ENCODE data around the gene MYMX.

Gene MYMX

DNA sequence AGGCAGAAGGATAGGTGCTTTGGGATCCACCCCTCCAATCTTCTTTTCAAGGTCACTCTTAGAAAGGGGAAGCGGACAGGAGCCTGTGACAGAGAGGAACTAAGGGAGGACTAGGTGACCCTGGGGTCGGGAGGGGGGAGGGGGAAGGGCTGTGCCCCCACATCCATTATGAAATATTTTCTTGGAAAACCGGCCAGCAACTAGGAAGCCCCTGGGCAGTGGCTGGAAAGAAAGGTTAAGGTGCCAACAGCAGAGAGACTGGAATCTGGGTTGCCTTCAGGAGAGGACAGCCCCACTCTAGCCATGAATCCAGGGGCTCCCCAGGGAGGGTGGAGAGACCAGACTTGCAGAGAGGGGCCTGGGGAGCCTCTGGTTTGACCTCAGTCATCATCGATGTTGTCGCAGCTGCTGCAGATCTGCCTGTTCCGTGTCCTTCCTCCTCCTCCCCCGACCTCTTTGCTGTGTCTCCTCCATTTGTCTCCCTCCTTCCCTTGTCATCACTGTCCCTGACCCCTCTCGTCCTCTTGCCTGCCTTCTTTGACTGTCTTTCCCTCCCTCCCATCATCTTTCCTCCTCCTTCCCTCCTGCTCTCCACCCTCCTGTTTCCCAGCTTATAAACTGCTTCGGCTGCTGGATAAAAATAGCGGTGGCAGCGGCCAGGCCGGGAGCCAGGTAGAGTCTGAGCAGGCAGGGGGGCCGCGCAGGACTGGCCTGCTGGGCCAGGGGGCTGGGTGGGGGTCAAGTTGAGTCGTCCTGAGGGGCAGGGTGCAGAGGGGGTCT, 9.8 kb downstream of the MYMX start:
- Mint-ChIP-seq H3K9me3 (no peaks in the 10 kb centered on the region), H3K27ac (peak overlapping the region; percentile 2 to 42 (median 27)), H3K4me3 (peak overlapping the region; percentile 32 to 78 (median 70)), H3K4me1 (peaks cover 69% of the 10 kb centered on the region), H3K36me3 (ENCODE audit: low read depth) (no peaks in the 10 kb centered on the region), H3K27me3 (ENCODE audit: low read depth) (peaks cover 7% of the 10 kb centered on the region)
- TF ChIP-seq, protein P1, sequence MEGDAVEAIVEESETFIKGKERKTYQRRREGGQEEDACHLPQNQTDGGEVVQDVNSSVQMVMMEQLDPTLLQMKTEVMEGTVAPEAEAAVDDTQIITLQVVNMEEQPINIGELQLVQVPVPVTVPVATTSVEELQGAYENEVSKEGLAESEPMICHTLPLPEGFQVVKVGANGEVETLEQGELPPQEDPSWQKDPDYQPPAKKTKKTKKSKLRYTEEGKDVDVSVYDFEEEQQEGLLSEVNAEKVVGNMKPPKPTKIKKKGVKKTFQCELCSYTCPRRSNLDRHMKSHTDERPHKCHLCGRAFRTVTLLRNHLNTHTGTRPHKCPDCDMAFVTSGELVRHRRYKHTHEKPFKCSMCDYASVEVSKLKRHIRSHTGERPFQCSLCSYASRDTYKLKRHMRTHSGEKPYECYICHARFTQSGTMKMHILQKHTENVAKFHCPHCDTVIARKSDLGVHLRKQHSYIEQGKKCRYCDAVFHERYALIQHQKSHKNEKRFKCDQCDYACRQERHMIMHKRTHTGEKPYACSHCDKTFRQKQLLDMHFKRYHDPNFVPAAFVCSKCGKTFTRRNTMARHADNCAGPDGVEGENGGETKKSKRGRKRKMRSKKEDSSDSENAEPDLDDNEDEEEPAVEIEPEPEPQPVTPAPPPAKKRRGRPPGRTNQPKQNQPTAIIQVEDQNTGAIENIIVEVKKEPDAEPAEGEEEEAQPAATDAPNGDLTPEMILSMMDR (IDR thresholded peaks at IDR 0.05; ENCODE audit: unreplicated experiment in 3 of 3) = no peak

DNA sequence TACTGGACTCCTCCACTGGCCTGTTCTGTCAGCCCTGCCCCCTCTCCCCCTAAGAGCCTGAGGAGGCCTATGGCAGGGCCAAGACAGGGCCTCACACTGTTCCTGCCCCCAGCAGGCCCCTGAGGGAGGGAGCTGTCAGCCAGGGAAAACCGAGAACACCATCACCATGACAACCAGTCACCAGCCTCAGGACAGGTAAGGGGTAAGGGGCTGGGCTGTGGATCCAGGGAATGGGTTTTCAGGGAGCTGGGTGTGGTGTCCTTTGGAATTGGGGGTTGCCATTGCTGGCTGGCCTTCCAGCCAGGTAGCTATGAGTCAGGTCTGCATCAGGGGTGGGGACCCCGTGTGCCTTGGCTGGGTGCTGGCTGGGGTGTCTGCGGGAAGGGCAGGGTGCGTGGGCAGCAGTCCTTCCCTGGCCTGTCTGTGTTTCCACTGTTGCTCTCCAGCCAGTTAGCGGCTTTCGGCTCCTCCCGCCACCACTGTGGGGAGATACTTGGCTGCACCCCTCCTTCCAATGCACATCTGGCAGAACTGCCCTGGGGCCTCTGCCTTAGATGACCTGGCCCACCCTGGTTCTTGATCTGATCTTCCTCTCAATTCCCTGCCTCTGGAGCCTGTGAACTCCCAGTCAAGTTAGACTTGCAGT, 10.5 kb downstream of the MYMX start:
- H3K27ac Mint-ChIP-seq = peak overlapping the region; percentile 42 to 67 (median 50)
- no peaks in the 10 kb centered on the region for H3K36me3 Mint-ChIP-seq (ENCODE audit: low read depth)
- H3K4me3 Mint-ChIP-seq = peak overlapping the region; percentile 44 to 65 (median 58)
- peaks cover 7% of the 10 kb centered on the region for H3K27me3 Mint-ChIP-seq (ENCODE audit: low read depth)
- TF ChIP-seq, protein P1 (IDR thresholded peaks at IDR 0.05; ENCODE audit: unreplicated experiment in 3 of 3) = no peak
- H3K4me1 Mint-ChIP-seq = peaks cover 68% of the 10 kb centered on the region
- no peaks in the 10 kb centered on the region for H3K9me3 Mint-ChIP-seq

DNA sequence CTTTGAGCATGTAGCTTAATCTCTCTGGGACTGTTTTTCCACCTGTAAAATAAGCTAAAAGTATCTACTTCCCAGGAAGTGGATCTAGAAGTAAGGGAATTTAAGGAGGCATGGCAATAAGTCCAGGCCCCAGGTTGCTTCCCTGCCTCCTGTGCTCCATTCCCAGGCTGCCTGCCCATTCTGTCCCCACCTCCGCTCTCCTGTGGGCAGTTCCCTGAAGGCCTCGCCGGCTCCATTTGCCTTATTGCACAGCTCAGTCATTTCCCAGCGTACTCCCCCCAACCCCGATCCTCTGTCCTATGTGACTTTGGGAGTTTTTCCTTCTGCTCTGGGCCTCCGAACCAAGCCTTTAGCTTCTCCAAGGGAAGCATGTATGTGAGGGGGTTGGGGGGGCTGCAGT, 11.3 kb downstream of the MYMX start:
- Mint-ChIP-seq H3K4me3 (peak overlapping the region; percentile 11 to 65 (median 58)), H3K9me3 (no peaks in the 10 kb centered on the region), H3K27me3 (ENCODE audit: low read depth) (peaks cover 7% of the 10 kb centered on the region), H3K27ac (peak overlapping the region; percentile 26 to 67 (median 50)), H3K36me3 (ENCODE audit: low read depth) (no peaks in the 10 kb centered on the region), H3K4me1 (peaks cover 63% of the 10 kb centered on the region)
- TF ChIP-seq, protein P1 (IDR thresholded peaks at IDR 0.05; ENCODE audit: unreplicated experiment in 3 of 3) = no peak

DNA sequence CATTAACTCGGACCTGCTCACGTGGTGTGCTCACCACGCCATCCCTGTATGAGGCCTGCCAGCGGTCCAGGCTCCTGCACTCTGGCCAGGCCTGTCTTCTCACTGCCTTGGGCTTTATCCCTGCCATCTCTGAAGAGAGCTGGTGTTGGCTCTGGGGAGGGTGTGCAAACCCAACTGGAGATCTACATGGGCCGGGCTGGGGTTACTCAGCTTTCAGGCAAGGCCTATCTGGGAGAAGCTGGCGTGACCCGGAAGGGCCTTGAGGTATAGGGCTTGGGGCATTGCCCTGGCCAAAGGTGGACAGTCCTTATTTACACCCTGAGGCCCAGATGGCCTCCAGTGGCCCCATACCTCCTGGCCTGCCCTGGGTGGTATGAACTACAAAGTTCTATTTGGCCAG, 11.7 kb downstream of the MYMX start:
- Mint-ChIP-seq H3K9me3 (no peaks in the 10 kb centered on the region), H3K27ac (peak overlapping the region; percentile 50 to 67 (median 57)), H3K4me1 (peaks cover 62% of the 10 kb centered on the region), H3K27me3 (ENCODE audit: low read depth) (peaks cover 7% of the 10 kb centered on the region), H3K4me3 (peak overlapping the region in 1 of 3 experiments; percentile 11), H3K36me3 (ENCODE audit: low read depth) (no peaks in the 10 kb centered on the region)
- TF ChIP-seq, protein P1 (IDR thresholded peaks at IDR 0.05; ENCODE audit: unreplicated experiment in 3 of 3) = no peak

DNA sequence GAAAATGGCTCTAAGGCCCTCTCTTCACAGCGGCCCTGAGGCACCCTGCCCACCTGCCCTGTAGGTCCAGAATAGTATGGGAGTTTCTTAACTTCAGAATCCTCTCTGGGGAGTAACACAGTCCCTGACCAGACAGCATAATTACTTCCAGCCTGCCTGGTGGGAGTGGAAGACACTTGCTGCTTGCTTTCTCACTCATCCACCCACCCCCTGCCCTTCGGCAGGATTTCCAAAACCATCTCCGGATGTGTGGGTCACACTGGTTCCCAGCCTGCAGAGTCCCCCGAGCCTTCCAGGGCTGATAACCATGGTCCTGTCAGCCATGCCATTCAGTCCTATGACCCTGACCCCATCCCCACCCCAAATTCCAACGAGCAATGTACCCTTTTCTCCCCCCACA, 12.1 kb downstream of the MYMX start:
- peak overlapping the region; percentile 48 to 67 (median 57) for H3K27ac Mint-ChIP-seq
- peak overlapping the region; percentile 13 to 30 (median 17) for H3K4me3 Mint-ChIP-seq
- peaks cover 7% of the 10 kb centered on the region for H3K27me3 Mint-ChIP-seq (ENCODE audit: low read depth)
- no peaks in the 10 kb centered on the region for H3K36me3 Mint-ChIP-seq (ENCODE audit: low read depth)
- H3K9me3 Mint-ChIP-seq = no peaks in the 10 kb centered on the region
- TF ChIP-seq, protein P1 (IDR thresholded peaks at IDR 0.05; ENCODE audit: unreplicated experiment in 3 of 3) = no peak
- H3K4me1 Mint-ChIP-seq = peaks cover 66% of the 10 kb centered on the region

Data from nephron (organoid).